Progenitor cell of endocrine pancreas (in vitro differentiated cells): ENCODE data around the gene CCDC167. TPM values are rescaled to one million over a fixed set of nuclear protein-coding genes. Genes with fewer than 3 reads are reported as not detected.
A peak's percentile ranks its signal among the peaks of the same experiment; 100 is the strongest.

Experiments used
- DNase-seq: peaks from one replicate; pipeline ENCODE4 v3.0.0; 2021; ENCODE audit warnings: low spot score; ENCODE audit not compliant: unreplicated experiment
- H3K27ac Mint-ChIP-seq: 2 replicates; pipeline ENCODE4 v1.8.0; 2021; ENCODE audit warnings: mild to moderate bottlenecking, moderate library complexity, mixed read lengths
- H3K27me3 Mint-ChIP-seq: 2 replicates; pipeline ENCODE4 v1.8.0; 2021; ENCODE audit warnings: mixed read lengths
- H3K36me3 Mint-ChIP-seq: 2 replicates; pipeline ENCODE4 v1.8.0; 2022; ENCODE audit warnings: mixed read lengths; ENCODE audit not compliant: insufficient read depth
- H3K4me1 Mint-ChIP-seq: 2 replicates; pipeline ENCODE4 v1.8.0; 2021; ENCODE audit warnings: low read depth, mixed read lengths
- H3K4me3 Mint-ChIP-seq: 2 replicates; pipeline ENCODE4 v1.8.0; 2021; ENCODE audit warnings: low read depth, mild to moderate bottlenecking, moderate library complexity, mixed read lengths
- H3K9me3 Mint-ChIP-seq: 2 replicates; pipeline ENCODE4 v1.8.0; 2021; ENCODE audit warnings: low read depth, mixed read lengths
- total RNA-seq: library from RNA; stranded (reverse); gene quantifications from 2 replicates; pipeline ENCODE4 v1.2.1, GENCODE V29; 2021
- TF ChIP-seq, protein P1 (sequence below): fragments of 200-600 bp; sonication (generic); IDR thresholded peaks from one replicate; pipeline ENCODE4 v1.5.0; 2021; ENCODE audit warnings: antibody characterized with exemption, mild to moderate bottlenecking; ENCODE audit not compliant: unreplicated experiment

The CCDC167 gene
- total RNA-seq, 1 donor from 2014 or later: 44.9 TPM

GRCh38 chr6:37535428-37535758, 35.7 kb upstream of the CCDC167 start:
- H3K36me3 Mint-ChIP-seq: no peaks in the 10 kb centered on the region
- TF ChIP-seq, protein P1, sequence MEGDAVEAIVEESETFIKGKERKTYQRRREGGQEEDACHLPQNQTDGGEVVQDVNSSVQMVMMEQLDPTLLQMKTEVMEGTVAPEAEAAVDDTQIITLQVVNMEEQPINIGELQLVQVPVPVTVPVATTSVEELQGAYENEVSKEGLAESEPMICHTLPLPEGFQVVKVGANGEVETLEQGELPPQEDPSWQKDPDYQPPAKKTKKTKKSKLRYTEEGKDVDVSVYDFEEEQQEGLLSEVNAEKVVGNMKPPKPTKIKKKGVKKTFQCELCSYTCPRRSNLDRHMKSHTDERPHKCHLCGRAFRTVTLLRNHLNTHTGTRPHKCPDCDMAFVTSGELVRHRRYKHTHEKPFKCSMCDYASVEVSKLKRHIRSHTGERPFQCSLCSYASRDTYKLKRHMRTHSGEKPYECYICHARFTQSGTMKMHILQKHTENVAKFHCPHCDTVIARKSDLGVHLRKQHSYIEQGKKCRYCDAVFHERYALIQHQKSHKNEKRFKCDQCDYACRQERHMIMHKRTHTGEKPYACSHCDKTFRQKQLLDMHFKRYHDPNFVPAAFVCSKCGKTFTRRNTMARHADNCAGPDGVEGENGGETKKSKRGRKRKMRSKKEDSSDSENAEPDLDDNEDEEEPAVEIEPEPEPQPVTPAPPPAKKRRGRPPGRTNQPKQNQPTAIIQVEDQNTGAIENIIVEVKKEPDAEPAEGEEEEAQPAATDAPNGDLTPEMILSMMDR: no peak
- DNase-seq: no peak
- peaks cover 95% of the 10 kb centered on the region for H3K27me3 Mint-ChIP-seq
- H3K9me3 Mint-ChIP-seq: no peaks in the 10 kb centered on the region
- peaks cover 4% of the 10 kb centered on the region for H3K4me1 Mint-ChIP-seq
- H3K27ac Mint-ChIP-seq: no peak overlapping the region
- peak overlapping the region; percentile 63 for H3K4me3 Mint-ChIP-seq

DNA sequence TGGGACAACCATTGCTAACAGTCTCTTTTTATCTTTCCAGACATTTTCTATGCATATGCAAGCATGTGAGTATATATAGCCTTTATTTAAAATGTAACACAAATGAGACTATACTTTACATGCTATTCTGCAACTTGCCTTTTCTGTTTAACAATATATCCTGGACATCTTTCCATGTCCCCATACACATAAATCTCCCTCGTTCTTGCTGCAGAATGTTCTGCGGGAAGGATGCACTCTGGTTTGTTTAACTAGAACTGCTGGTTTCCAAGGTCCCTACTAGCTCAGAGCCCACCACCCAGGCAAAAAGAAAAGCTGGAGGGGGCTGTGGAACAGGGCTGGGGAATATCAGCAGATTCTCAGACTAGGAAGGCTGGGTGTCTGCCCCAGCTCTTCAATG, 35.2 kb upstream of the CCDC167 start:
- TF ChIP-seq, protein P1: no peak
- H3K36me3 Mint-ChIP-seq: no peaks in the 10 kb centered on the region
- no peak overlapping the region for H3K4me3 Mint-ChIP-seq
- peaks cover 95% of the 10 kb centered on the region for H3K27me3 Mint-ChIP-seq
- H3K27ac Mint-ChIP-seq: no peak overlapping the region
- no peaks in the 10 kb centered on the region for H3K9me3 Mint-ChIP-seq
- no peak for DNase-seq
- peaks cover 4% of the 10 kb centered on the region for H3K4me1 Mint-ChIP-seq

DNA sequence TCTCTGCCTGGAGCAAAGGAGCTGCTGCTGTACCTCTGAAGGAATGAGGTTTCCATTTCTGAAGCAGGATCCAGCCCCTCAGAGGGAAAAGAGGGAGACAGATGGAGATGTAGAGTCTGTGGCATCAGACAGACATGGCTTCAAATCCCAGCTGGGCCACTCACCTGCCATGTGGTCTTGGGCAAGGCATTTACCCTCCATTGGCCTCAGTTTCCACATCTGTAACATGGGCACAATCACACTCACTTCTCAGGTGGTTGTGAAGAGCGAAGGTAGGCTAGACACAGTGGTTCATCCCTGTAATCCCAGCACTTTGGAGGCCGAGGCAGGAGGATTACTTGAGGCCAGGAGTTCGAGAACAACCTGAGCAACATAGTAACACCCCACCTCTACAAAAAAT, 32.4 kb upstream of the CCDC167 start:
- Mint-ChIP-seq H3K36me3 (no peaks in the 10 kb centered on the region), H3K4me3 (no peak overlapping the region), H3K27ac (no peak overlapping the region), H3K9me3 (no peaks in the 10 kb centered on the region), H3K27me3 (peaks cover 91% of the 10 kb centered on the region), H3K4me1 (peaks cover 4% of the 10 kb centered on the region)
- no peak for DNase-seq
- TF ChIP-seq, protein P1: no peak

DNA sequence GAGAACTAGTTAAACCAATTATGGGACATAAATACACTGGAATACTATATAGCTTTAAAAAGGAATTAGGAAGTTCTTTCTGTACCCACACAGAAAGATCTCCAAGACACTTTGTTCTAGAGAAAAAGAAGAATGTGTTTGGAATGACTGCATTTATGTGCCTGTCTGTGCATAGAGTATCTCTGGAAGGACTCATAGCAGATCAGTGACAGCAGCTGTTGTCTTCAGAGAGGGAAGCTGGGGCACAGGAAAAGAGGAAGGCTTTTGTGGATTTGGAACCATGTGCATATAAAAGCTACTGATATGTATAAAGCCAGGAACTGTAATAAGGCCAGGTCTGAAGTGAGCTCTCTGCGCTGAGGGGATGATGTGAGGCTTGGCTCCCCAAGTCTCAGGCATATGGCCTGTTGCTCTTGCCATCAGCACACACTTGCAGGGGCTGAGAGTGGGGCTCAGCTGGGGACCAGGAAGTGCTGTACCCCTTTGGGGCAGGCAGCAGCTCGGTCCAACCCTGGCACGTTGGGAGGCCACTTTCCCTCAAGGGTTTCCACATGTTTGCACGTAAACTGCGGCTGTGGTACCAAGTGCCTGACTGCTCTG, 31.8 kb upstream of the CCDC167 start:
- H3K9me3 Mint-ChIP-seq: no peaks in the 10 kb centered on the region
- no peak overlapping the region for H3K4me3 Mint-ChIP-seq
- peaks cover 91% of the 10 kb centered on the region for H3K27me3 Mint-ChIP-seq
- no peak for DNase-seq
- peaks cover 4% of the 10 kb centered on the region for H3K4me1 Mint-ChIP-seq
- H3K36me3 Mint-ChIP-seq: no peaks in the 10 kb centered on the region
- H3K27ac Mint-ChIP-seq: no peak overlapping the region
- TF ChIP-seq, protein P1: no peak

GRCh38 chr6:37531026-37531425, 31.3 kb upstream of the CCDC167 start:
- no peaks in the 10 kb centered on the region for H3K36me3 Mint-ChIP-seq
- no peak overlapping the region for H3K27ac Mint-ChIP-seq
- H3K4me3 Mint-ChIP-seq: no peak overlapping the region
- peaks cover 92% of the 10 kb centered on the region for H3K27me3 Mint-ChIP-seq
- H3K4me1 Mint-ChIP-seq: peaks cover 3% of the 10 kb centered on the region
- H3K9me3 Mint-ChIP-seq: no peaks in the 10 kb centered on the region
- TF ChIP-seq, protein P1: no peak
- no peak for DNase-seq
